CD1c-positive myeloid dendritic cell (primary cell): Measurements from ENCODE around the gene AMACR.

ENCODE experiments used
- DNase-seq: peaks from one replicate; pipeline ENCODE4 v3.0.0-alpha.2; 2016; ENCODE audit errors: extremely low spot score

The AMACR gene

DNA sequence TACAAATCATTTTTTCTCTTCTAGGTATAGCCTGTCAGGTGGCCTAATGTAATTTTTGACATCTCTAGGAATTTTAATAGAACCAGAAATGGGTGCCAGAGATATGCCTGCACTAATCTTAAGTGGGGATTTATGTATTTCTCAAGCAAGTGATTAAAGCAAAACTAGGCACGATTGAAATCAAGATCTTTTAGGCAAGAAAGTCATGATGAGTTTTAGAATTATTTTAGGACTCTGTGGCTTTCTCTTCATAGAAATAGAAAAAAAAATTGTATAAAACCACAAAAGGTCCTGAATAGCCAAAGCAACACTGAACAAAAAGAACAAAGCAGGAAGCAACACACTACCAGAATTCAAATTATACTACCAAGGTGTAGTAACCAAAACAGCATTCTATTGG lies 952 bp upstream of the AMACR start:
- no peak for DNase-seq

DNA sequence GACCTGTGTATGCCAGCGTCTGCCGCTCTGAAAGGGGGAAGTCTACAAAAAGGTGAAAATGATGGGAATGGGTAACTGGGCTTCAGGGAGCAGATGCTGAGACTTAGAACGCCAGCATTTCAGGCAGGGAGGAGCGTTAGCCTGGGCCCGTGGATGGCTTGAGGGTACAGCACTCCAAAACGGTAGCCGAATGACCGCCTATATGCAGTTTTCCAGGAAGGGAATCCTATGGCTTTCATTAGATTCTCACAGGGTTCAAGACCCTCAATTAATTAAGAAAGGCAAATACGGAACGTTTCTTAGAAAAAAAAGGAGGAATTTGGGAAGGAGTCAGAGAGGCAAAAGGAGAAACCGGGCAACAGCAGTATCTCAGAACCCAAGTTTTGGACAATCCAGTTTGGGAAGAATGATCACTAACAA lies 639 bp downstream of the AMACR start:
- no peak for DNase-seq

DNA sequence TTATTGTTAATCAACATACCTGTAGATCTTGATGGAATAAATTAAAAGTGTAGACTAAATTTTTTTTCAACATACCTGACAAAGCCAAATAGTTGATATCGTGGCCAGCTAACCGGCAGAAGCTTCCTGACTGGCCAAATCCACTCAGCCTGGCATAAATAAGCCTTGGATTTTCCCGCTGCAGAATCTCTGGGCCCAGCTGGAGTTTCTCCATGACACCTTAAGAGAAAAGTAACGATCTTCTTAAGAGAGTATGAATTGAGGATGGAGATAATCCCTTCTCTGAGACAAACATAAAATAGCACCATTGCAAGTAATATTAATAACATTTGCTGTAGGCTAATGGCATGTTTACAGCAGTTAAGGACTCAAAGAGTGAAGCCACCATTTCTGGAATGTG lies 2.2 kb downstream of the AMACR start:
- DNase-seq = no peak

DNA sequence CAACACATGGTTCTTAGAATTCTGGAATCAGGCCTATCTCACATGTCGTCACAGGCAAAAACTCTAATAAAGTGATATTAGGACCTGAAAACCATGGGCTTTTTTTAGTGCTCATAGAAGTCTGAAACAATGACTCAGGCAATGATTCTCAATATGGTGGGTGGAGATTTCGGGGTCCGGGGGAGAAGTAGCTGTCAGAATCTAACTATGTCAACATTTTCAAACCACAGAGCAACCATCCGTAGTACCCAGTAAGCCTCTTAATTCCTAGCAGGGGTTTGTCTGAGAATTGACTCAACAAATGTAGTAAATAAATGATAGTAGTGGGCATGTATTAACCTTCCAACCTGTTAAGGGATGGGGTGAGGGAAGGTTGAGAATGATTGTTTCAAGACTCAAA lies 2.6 kb downstream of the AMACR start:
- no peak for DNase-seq

DNA sequence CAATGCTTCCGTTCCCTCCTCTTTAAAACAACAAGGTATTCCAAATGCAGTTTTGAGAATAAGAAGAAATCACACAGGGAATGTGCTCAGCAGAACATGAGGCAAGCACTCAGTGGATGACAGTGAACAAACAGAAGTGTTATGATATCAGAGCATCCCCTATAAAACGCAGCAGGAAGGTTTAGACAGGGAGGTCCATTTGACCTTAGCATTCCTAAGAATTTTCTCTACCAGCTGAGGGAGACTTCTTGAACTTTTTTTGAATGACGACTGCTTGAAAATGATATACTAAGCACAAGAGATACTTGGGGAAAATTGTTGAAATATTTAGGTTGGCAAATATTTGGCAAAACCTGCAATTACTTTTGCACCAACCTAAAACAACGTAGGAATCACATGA lies 3.9 kb downstream of the AMACR start:
- no peak for DNase-seq

DNA sequence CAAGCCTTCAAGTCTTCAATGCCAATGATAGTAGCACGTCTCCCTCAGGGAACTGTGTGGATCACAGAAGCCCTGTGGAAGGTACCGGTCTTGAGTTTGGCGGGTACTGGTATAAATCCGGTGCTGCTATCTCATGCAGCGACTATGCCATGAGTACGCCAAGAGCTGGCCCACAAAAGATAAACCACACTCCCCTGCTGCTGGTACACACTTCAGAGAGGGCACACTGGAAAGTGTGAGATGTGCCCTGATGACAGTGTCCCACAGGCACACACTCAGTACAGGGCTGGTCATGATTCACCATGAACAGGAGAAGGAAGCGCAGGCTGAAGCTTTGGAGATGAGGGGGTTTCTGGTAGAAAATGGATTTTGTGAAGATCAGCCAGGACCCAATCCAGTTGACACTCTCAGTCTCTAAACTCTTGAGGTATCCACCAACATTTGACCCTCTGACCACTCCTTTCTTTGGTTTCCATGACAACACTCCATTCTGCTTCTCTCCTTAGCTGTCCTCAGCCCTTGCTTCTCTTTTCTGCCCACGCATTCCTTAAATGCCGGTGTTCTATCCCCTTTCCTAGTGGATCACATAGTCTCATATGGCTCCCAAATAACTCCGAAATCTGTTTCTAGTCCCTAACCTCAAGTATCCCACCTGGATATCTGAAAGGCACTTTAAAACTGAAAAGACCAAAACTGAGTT lies 5.1 kb downstream of the AMACR start:
- DNase-seq = no peak

DNA sequence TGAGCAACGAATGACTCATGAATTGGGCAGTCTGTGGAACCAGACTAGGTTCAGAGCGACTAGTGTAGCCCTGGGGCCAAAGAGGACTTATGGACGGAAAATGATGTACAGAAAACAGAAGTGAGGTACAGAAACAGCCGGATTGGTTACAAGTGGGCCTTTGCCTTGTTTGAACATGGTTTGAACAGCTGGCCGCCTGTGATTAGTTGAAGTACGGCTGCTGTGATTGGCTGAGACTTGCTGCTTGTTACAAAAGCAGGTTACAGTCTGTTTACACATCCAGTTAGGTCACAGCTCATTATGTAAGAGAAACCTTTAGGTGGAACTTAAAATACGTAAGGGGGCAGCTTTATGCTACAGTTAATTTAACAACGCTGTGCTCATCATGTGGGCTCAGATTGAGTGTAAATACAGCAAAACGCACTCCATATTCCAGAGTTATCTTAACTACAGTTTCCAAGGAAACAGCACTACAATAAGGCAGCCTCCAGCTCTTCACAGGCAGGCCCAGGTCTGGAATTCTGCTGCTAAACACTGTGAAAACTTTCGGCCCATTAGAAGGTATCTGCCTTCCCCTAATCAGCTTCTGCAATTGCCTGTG lies 6.5 kb downstream of the AMACR start:
- DNase-seq = no peak

DNA sequence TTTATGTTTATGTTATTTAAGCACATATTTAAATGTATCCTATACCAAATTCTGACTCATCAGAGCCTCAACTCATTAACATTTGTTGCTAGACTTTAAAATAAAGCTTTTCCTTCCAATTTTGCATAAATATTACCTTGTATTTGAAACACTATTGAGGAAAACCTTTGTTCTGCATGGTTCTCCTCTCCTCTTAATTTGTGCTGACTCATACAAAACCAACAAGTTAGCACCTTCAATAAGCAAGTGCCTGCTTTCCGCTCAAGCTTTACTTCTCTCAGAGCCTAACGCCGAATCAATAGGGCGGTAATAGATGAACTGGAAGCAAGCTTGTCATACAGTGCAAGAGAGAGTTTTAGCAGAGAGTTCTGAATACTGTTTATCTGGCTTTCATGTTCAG lies 7.9 kb downstream of the AMACR start:
- DNase-seq = no peak

DNA sequence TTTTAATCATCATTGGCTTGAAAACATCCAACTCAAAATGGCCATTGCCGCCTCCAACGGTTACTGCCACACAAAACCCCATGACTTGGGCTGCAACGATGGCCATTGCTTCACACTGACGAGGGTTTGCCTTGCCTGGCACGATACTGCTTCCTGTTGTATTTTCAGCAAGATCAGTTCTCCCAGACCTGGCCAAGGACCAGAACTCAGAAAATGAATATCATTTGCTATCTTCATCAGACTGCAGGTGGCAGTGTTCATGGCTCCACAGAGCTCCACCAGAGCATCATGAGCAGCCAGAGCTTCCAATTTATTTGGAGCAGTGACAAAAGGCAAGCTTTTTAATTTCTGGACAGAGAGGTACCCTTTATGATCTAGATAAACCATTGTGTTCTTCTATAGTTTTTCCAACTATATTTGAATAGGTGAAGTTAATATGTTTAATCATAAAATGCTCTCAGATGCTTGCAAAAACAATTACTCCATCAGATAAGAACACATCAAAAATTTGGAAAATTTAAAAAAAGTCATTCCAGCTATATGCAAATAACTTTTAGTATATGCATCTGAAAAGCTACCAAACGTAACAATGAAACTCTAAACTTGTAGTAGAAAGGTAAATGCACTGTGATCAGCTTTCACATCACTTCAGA lies 10.4 kb downstream of the AMACR start:
- peak; percentile 51 for DNase-seq

DNA sequence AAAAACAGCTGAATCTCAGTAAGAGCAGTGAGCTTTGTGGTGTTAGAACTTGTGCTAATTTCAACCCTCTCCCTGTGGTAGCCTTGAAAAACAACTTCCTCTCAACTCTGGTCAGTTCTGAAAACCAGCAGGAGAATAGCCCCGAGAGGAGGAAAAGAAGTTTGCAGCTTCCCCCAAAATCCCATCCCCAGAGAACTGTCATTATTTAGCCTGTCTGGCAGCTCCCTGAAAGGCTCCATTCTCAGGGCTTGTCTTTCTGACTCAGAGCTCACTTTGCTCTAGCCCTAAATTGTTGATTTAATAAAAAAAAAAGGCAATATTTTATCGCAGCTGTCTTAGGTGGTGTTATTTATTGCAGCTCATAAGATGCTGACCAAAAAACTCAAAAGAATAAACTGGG lies 12.0 kb downstream of the AMACR start:
- no peak for DNase-seq

DNA sequence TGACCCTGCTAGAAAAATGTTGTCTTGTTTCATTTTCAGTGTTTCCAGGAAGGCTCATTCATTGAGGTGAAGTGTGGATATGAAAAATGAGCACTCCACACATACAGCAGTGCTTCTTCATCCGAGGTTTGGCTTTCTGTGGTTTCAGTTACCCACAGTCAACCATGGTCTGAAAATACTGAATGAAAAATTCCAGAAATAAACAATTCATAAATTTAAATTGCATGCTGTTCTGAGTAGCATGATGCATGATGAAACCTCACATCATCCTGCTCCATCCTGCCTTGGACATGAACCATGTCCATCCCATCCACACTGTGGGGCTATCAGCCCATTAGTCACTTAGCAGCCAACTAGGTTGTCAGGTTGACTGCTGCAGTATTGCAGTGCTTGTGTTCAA lies 13.0 kb downstream of the AMACR start:
- DNase-seq = no peak

DNA sequence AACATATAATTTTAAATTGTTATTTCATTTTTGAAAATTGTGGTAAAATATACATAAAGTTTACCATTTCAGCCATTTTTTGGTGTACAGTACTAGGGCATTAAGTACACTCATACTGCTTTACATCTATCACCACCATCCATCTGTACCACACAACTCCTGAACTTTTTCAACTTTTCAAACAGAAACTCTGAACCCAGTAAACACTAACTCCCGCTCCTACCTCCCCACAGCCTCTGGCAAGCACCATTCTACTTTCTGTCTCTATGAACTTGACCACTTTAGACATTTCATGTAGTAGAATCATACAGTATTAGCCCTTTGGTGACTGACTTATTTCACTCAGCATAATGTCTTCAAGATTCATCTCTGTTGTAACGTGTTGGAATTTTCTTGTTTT lies 15.0 kb downstream of the AMACR start:
- no peak for DNase-seq

DNA sequence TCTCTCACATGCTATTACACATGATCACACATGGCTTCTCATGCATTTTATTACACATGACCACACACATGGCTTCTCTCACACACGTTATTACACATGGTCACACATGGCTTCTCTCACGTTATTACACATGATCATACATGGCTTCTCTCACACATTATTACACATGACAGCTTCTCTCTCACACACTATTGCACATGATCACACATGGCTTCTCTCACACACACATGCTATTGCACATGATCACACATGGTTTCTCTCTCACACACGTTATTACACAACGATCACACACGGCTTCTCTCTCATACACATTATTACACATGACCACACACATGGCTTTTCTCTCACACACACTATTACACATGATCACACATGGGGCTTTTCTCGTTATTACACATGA lies 22.4 kb downstream of the AMACR start:
- DNase-seq = no peak

DNA sequence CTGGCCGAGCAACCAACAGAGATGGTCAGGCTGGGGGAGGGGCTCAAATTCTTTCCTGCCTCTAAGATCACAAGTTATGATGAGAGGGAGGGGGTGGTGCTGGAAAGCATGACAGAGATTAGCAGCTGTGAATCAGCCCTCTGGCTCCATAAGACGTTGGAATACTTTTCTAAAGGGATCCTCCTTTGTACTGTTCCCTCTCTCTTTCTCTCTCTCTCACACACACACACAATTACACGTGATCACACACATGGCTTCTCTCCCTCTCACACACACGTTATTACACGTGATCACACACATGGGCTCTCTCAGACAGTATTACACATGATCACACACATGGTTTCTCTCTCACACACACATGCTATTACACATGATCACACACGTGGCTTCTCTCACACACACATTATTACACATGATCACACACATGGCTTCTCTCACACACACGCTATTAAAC lies 23.2 kb downstream of the AMACR start, which contains the start of gene SLC45A2:
Gene SLC45A2 (minus strand): TSS at position 23 of the 454 bp plus-strand sequence. CDS start 110 bp downstream, outside the sequence.
- DNase-seq = no peak

DNA sequence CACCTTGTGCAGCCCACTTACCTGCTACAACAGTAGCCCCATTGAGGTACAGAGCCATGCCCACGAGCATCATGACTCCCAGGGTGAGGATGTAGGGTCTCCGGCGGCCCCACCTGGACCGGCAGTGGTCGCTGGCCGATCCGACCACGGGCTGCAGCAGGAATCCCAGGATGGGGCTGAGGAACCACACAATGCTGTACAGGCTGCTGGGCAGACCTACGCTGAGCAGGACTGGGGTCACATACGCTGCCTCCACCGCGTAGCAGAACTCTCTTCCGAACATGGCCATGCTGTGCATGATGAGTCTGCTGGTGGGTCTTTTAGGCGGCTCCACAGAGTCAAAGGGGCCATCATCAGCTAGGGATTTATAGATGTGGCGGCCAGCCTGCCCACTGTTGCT lies 23.7 kb downstream of the AMACR start:
- no peak for DNase-seq

DNA sequence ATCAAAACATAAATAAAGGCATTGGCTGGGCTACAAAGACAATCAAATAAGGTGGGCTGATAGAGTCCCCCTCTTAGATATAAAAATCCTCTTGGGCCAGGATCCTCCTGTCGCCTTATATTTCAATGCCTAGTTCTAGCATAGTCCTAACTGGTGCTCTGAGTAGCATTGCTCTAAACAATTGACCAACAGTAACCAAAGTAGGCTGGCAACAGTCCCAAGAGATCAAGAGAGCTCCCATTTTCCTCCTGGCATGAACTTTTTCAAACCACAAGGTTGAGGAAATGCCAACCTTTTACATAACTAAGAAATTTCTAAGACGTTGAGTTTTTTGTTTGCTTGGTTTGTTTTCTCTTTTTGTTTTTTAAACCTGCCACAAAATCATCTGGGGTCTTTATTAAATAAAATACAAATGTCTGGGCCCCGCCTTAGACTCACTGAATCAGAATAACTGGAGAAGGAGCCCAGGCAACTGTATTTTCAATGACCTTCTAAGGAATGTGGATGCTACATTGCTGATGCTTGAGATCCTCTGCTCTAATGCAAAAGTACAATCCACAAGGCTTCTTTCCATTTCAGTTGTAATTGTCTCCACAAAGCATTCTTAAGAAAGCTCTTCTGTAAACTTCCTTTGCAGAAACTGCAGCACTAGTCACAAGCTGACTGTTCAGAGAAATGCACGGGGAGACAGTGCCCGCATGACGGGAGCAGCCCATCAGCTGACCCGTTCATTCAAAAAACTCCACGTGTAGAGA lies 26.3 kb downstream of the AMACR start:
- no peak for DNase-seq

DNA sequence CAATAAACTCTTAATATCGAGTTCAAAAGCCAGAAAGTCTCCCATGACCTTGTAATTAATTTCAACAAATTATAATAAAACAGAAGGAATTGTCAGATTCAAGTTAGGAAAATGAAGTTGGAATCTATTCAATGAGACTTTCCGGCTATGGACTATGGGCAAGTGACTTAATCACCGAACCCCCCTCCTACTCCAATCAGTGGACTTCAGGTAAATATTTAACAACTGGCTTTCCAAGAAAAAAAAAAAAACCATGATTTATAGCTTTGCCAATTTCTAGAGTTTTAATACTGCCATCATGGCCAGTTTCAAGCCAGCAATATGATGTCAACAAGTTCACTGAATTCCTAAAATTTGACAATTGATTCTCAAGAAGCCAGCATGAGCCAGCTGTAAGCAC lies 27.8 kb downstream of the AMACR start:
- DNase-seq = no peak

DNA sequence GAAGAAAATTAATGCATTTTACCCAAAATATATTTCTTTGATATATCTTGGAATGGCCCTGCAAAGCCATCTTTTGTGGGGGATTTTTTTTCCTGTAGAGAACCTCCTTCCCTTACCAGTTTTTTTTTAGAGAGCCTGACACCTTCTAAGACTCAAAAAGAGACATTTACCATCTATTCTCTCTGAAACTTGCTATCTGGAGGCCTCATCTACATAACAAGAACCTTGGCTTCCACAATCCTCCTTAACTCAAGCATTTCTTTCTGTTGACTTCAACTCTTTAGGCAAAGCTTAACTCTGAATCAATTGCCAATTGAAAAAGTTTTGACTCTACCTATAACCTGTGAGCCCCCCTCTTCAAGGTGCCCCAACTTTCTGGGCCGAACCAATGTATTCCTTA lies 29.5 kb downstream of the AMACR start:
- no peak for DNase-seq

DNA sequence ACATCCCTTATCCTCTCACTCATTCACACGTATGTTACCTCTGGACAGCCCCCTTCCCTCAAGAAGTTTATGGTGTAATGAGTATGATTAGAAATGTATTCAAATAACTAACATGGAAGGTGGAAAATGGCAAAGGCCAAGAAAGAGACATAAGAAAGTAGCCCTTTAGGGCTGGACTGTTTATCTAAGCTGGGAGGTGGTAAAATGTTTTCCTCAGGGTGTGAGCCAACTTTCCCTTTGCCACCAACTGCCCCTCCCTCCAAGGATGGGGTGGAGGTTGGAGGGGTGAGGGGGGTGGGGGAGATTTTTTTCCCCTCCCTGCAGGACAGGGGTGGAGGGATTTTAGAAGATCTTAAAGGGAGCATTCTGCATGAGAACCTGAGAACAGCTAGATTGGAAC lies 31.5 kb downstream of the AMACR start:
- DNase-seq = no peak

DNA sequence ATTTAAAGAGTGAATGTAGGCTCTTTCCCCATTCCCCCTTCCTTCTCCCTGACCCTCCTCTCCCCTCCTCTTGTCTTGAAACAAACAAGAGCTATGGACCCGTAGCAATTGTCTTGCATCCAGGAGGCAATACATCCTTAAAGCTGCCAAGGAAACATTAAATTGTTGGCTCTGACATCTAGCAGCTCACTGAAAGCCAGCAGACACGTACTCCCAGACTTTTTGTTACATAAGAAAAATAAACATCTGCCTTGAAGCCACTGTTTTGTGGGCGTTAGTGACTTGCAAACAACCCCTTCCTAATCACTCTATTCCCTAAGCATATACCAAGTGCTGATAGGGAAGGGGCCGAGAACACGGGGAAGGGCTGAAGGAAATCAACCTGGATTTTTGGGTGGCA lies 32.0 kb downstream of the AMACR start:
- no peak for DNase-seq

DNA sequence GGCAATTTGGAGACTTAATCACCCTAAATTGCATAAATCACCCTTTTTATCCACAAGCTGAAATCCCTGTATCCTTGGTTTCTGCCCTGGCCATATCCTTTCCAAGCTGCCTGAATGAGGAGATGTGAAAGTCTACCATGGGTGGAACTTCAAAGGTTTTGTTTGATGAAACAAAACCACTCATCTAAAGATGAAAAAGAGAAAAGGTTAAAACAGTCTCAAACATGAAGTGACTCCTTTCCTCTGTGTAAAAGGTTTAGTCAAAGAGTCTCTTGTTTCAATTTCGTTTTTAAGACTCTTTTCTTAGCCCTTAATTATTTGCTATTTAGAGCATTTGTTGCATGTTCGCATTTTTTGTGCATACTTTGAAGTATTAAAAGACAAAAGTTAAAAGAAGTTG lies 34.6 kb downstream of the AMACR start:
- no peak for DNase-seq
